Gastroesophageal sphincter (tissue), 3 donors: ENCODE results near the gene ZC3HAV1.

Experiments
- POLR2A ChIP-seq, 2 donors: fragments of 450-650 bp; IDR thresholded peaks; one replicate each; pipeline ENCODE4 v1.6.1; 2017; ENCODE audit warnings: antibody characterized with exemption in 2 of 2, mild to moderate bottlenecking in 2 of 2, moderate library complexity in 1 of 2
- POLR2AphosphoS5 ChIP-seq: sonication (generic); formaldehyde crosslinking; IDR thresholded peaks from one replicate; pipeline ENCODE4 v1.6.1; 2017; ENCODE audit warnings: antibody characterized with exemption
- TF ChIP-seq, protein P1 (sequence below), 4 experiments: fragments of 200-600 bp in 2 of 4; fragments of 450-650 bp in 2 of 4; sonication (generic) in 1 of 4; IDR thresholded peaks; one replicate each; pipeline ENCODE4 v1.5.1; 2017 to 2019; ENCODE audit warnings: antibody characterized with exemption in 4 of 4, mild to moderate bottlenecking in 2 of 4, moderate library complexity in 2 of 4

DNA sequence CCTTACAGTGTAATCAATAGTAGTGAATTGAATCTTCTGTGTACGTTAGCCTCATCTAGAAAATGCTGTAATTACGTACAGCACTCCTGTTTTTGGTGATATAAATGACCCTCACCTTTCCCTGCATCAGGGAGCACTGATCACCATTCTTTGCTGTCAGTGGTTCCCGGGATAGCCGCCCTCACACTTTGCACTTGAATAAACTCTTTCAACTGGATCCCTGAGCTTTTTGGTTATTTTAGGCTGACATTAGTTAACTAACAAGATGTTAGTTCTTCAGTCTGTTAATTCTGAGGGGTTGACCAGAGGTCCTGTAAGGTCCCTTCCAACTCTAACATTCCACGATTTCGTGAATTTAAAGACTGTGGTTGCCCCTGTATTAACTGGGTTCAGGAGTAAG, 23.4 kb upstream of the ZC3HAV1 start:
- TF ChIP-seq, protein P1, sequence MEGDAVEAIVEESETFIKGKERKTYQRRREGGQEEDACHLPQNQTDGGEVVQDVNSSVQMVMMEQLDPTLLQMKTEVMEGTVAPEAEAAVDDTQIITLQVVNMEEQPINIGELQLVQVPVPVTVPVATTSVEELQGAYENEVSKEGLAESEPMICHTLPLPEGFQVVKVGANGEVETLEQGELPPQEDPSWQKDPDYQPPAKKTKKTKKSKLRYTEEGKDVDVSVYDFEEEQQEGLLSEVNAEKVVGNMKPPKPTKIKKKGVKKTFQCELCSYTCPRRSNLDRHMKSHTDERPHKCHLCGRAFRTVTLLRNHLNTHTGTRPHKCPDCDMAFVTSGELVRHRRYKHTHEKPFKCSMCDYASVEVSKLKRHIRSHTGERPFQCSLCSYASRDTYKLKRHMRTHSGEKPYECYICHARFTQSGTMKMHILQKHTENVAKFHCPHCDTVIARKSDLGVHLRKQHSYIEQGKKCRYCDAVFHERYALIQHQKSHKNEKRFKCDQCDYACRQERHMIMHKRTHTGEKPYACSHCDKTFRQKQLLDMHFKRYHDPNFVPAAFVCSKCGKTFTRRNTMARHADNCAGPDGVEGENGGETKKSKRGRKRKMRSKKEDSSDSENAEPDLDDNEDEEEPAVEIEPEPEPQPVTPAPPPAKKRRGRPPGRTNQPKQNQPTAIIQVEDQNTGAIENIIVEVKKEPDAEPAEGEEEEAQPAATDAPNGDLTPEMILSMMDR (IDR thresholded peaks at IDR 0.05): no peak
- TF ChIP-seq POLR2A (IDR thresholded peaks at IDR 0.05) (no peak), POLR2AphosphoS5 (no peak)
